Measurements from ENCODE around the gene ACOT7.
"Not testable (repeated sequence)": the region's sequence is repeated elsewhere in the genome, so short reads cannot be mapped to it uniquely, and the experiment has no call there.

The ACOT7 gene

DNA sequence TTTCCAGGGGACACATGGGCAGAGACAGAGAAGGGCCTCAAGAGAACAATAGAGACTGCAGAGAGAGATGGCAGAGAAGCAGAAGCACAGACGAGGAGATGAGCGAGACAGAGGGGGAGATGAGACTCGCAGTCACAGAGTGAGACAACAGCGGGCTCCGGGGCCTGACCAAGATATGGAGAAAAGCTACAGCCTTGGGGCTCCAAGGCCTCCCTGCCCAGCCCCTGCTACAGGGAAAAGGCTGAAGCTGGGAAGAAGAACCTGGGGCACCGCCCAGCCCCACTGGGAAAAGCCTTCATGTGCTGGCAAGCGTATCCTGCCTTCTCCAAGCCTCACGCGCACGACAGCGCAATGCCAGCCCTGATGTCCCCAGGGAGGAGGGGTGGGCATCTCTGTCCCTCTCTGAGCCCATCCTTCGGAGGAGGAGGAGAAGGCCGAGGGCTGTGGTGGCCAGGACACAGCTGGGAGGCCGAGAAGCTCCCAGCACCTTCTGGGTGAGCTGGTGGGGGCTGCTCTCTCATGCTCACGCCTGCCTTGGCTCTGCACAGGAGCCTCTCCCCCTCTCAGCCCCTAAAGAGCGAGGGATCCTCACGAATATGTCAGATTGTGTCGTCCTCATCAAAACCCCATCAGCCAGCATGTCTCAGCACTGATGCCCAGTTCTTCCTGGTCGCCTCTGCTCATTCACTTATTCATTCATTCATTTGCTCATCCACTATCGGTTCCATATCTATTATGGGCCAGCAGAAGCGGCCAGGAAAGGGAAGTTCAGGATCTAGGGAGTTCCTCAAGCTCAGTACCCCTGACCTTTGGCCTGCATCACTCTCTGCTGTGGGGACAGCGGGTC lies 56.6 kb downstream of the ACOT7 start:
- DNase-seq, result no peak

DNA sequence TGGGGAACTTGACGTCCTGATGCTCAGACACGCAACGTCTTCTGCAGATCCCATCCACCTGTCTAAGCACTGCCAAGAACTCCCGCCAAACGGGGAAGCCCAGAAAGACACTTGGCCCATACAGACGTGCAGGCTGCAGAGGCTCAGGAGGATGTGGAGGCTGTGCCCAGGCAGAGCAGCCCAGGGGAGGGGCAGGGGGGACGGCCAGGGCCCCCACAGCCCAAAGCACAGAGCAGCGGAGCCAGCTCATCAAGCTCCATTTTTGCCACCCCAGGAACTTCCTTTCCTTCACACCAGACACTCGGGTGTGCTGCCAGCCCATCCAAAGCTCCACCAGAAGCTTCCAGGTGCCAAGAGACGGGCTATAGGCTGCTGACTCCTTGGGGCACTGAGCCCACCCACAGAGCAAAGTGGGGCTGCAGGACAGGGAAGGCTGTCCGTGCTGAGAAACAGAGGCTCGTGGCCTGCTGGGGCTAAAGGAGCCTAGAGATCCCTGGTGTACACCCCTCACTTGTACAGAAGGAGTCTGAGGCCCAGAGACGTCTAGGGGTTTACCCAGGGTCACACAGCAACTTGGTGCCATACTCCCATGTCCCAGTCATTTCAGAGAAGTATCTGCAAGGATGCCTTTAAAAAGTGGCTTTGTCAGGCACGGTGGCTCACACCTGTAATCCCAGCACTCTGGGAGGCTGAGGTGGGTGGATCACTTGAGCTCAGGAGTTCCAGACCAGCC lies 59.1 kb downstream of the ACOT7 start:
- DNase-seq, result no peak

DNA sequence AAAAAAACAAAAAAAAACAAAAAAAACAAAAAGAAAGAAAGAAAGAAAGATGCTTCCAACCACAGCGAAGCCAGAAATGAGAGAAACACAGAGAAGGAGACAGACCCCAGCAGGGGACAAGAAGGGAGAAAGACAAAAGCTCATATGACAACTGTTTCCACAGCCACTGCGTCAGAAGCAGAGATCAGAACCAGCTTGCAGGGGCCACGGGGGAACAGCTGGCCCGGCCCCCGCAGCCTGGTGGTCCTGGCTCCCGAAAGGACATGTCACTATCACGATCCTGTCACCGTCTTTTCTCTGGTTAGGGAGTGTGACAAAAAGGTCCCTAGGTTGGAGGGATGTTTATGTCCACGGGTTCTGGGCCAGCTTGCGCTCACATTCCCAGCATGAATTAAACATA lies 60.7 kb downstream of the ACOT7 start:
- DNase-seq, result no peak

DNA sequence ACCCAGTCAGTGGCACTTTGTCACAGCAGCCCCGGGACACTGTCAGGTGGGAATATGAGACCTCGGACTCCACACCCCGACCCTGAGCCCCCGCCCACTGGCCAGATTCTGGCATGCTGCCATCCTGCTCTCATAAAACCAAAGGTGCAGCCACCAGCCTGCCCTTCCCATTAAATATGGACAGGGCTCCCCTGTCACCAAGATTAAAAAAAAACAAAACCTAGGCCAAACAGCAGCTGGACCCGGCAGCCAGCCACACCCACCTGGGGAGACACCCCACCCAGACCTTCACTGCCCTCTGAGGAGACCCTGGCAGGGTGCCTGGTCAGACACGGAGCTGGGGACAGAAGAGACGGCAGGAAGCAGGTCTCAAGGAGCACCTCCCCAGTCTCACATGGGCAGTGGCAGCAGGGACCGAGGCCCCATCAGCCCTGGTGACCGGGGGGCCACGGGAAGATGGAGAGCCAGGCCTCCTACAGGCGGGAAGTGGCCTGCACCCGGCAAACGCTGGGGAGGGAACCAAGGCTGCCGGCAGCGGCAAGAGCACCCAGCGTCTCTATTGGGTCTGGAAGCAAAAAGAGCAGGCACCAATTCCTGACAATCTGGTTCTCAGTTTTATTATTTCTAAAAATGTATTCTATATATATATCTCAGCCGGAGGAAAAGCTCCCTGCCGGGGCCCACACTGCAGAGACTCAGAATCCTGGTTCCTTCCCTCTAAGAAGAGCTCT lies 61.9 kb downstream of the ACOT7 start:
- no peak for DNase-seq

- DNase-seq, result no peak
These were observed 63.1 kb downstream of the ACOT7 start for GRCh38 chr1:6330410-6330911.

GRCh38 chr1:6329851-6330250 lies 63.7 kb downstream of the ACOT7 start:
- no peak for DNase-seq

- no peak for DNase-seq
These were observed 64.2 kb downstream of the ACOT7 start for GRCh38 chr1:6329396-6329795.

- DNase-seq, result no peak
These were observed 64.9 kb downstream of the ACOT7 start for GRCh38 chr1:6328696-6329095.

- no peak for DNase-seq
These were observed 65.5 kb downstream of the ACOT7 start for GRCh38 chr1:6328091-6328490.

DNA sequence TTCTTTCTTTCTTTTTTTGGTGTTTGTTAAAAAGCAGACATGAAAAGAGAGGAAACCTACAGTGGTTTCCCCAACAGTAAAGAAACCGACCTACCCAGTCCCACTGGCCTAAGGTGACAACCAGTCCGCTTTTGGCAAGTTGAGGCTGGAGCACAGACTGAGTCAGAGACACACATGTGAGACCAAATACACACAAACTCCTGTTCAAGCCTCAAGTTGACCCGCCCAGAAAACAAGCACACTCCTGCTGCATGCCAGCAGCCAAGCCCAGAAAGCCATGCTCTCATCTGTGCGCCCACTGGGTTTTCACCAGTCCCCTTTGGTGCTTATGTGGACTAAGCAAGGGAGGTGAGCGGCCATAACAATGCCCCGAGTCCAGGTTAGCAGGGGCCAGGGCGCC lies 68.1 kb downstream of the ACOT7 start:
- DNase-seq, result no peak

- DNase-seq, result no peak
These were observed 71.4 kb downstream of the ACOT7 start for GRCh38 chr1:6322161-6322560.

- DNase-seq, result no peak
These were observed 72.4 kb downstream of the ACOT7 start for GRCh38 chr1:6321205-6321604.

DNA sequence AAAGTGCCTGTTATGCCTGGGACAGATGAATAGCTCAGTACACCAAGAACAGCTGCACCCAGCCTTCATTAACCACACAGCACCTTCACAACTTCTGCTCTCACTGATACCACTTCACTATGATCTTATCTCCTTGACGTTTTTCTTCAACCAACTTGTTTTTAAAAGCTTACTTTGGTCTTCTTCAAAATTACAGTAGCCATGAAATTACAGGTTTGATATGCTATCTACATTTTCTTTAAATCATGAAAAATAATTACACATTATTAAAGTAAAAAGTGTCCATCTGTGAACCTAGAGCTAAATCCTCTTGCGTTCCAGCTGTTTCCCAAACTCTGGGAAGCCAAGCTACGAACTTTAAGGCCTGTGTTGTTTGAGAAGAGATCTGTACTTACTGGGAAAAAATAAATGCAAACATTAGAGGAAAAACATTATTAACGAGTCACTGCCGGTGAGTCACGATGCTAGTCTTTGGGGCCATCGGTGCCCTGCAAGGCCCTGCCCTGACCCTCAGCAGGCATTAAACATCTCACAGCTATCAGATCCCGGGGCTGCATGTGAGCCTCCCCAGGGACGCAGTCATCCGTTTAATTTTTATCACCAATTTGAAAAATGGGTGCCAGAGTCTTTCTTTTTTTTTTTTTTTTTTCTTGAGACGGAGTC lies 76.3 kb downstream of the ACOT7 start:
- no peak for DNase-seq

DNA sequence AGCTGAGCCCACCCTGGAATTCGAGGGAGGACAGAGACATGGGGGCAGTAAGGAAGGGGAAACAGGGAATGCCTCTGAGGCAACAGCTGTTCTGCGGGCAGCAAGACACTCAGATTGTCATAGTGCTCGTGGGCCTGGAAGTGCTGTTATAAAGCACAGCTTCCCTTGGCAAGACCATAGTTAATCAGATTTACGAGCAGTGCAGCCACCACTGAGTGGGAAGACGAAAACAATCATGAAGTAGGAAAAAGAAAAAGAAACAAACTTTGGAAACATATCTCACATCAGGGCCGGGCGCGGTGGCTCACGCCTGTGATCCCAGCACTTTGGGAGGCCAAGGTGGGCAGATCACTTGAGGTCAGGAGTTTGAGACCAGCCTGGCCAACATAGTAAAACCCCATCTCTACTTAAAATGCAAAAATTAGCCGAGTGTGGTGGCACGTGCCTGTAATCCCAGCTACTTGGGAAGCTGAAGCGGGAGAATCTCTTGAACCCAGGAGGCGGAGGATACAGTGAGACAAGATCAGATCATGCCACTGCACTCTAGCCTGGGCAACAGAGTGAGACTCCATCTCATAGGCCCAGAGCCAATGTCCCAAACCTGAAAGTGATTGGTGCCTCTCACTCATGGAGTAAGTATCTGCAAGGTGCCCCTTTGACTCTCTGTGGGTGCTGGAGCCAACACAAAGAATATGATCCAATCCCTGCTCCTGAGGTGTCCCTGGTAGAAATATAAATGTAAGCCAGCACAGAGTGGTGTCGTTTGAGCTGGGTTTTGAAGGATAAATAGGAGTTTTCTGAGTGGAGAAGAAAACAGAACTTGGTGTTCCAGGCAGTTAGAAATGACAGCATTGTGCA lies 77.1 kb downstream of the ACOT7 start:
- no peak for DNase-seq

DNA sequence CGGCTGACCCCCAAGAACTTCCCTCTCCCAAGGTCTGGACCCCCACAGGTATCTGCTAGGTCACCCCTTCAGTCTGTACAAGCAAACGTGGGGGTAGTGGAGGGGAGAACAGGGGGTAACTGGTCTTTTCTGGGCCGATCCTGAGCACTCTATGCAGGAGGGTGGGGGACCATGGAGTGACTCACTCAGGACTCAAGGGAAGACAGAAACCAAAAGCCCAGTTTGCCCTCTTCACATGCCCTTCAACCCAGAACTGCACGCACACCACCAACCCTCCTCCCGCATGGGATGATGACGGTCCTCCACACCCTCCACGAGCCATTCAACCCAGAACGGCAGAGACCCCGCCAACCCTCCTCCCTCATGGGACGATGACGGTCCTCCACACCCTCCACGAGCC lies 79.1 kb downstream of the ACOT7 start:
- DNase-seq, result no peak

- no peak for DNase-seq
These were observed 80.0 kb downstream of the ACOT7 start for GRCh38 chr1:6313393-6314200.

GRCh38 chr1:6310116-6310848 lies 83.3 kb downstream of the ACOT7 start:
- DNase-seq, result no peak

DNA sequence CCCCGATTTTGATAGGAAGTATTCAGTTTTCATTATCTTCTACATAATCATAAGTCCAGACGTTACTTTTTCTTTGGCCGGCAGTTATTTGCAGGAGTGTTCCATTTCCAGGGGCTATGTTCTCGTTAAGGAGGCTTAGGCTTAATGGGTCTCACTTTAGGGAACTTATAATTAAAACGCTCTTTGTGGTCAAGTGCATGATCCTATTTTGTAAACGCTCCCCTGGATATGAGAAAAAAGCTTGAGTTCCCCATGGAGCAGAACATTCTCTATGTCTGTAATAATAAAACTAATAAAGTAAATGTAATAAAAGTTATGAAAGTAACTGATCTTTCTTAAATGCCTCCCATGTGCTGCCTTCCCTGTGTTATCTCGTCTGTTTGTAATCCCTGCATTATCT lies 84.0 kb downstream of the ACOT7 start:
- no peak for DNase-seq

- DNase-seq, result no peak
These were observed 85.1 kb downstream of the ACOT7 start for GRCh38 chr1:6308449-6308848.

DNA sequence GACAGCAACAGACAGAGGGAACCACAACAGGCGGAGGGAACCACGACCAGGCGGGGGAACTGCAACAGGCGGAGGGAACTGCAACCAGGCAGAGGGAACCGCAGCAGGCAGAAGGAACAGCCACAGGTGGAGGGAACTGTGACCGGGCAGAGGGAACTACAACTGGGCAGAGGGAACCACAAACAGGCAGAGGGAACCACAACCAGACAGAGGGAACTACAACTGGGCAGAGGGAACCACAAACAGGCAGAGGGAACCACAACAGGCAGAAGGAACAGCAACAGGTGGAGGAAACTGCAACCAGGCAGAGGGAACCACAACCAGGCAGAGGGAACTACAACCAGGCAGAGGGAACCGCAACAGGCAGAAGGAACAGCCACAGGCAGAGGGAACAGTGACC lies 85.9 kb downstream of the ACOT7 start:
- DNase-seq, result not testable (repeated sequence)

Data from effector CD8-positive, alpha-beta T cell (primary cell).